Gastroesophageal sphincter (tissue), 4 donors: ENCODE measurements around the gene SSBP3. TPM values are rescaled to one million over a fixed set of nuclear protein-coding genes. Genes with fewer than 3 reads are reported as not detected.
A peak's percentile ranks its signal among the peaks of the same experiment; 100 is the strongest.

ENCODE experiments used
- ATAC-seq: fragments of 150-250 bp; one replicate; pipeline ENCODE4 v1.9.1; 2016; ENCODE audit warnings: mild to moderate bottlenecking, moderate library complexity
- H3K27ac ChIP-seq, 4 donors: fragments of 200-600 bp; sonication (generic) in 3 of 4; 1 replicate in 3 of 4; 2 replicates in 1 of 4; pipeline ENCODE4 v1.5.1; 2016 to 2019
- H3K27me3 ChIP-seq: fragments of 200-600 bp; sonication (generic); one replicate; pipeline ENCODE4 v1.5.1; 2019
- H3K36me3 ChIP-seq, 2 donors: fragments of 200-600 bp; sonication (generic); one replicate each; pipeline ENCODE4 v1.5.1; 2019; ENCODE audit warnings: control low read depth in 1 of 2
- H3K4me1 ChIP-seq, 3 donors: fragments of 200-600 bp; sonication (generic); 1 replicate in 2 of 3; 2 replicates in 1 of 3; pipeline ENCODE4 v1.5.1; 2016 to 2019; ENCODE audit warnings: control low read depth in 2 of 3
- H3K4me3 ChIP-seq, 2 donors: fragments of 200-600 bp; sonication (generic); one replicate each; pipeline ENCODE4 v1.5.1; 2019; ENCODE audit warnings: mild to moderate bottlenecking in 1 of 2, moderate library complexity in 1 of 2
- H3K9me3 ChIP-seq, 3 donors: fragments of 200-600 bp; sonication (generic); one replicate each; pipeline ENCODE4 v1.5.1; 2017 to 2019; ENCODE audit warnings: control low read depth in 2 of 3
- EP300 ChIP-seq: sonication (generic); formaldehyde crosslinking; IDR thresholded peaks from one replicate; pipeline ENCODE4 v1.6.1; 2017; ENCODE audit warnings: antibody characterized with exemption, mild to moderate bottlenecking
- POLR2A ChIP-seq, 2 donors: fragments of 450-650 bp; IDR thresholded peaks; one replicate each; pipeline ENCODE4 v1.6.1; 2017; ENCODE audit warnings: antibody characterized with exemption in 2 of 2, mild to moderate bottlenecking in 2 of 2, moderate library complexity in 1 of 2
- POLR2AphosphoS5 ChIP-seq: sonication (generic); formaldehyde crosslinking; IDR thresholded peaks from one replicate; pipeline ENCODE4 v1.6.1; 2017; ENCODE audit warnings: antibody characterized with exemption
- WGBS, 2 donors: methylation state at CpG; one replicate each; pipeline ENCODE4 v1.1.5; 2018; ENCODE audit warnings: low coverage in 1 of 2; 5-methylcytosine and 5-hydroxymethylcytosine counted together
- total RNA-seq, 4 donors: library from RNA; depleted of rRNA; stranded (reverse); fragments of >200 nt; gene quantifications; one replicate each; pipeline ENCODE4 v1.1.0, GENCODE V29; 2016
- TF ChIP-seq, protein P1 (sequence below), 4 experiments: fragments of 200-600 bp in 2 of 4; fragments of 450-650 bp in 2 of 4; sonication (generic) in 1 of 4; IDR thresholded peaks; one replicate each; pipeline ENCODE4 v1.5.1; 2017 to 2019; ENCODE audit warnings: antibody characterized with exemption in 4 of 4, mild to moderate bottlenecking in 2 of 4, moderate library complexity in 2 of 4

Gene SSBP3
- total RNA-seq, 4 donors from 2014 or later, result 40.8 to 46.7 (median 45.5) TPM

GRCh38 chr1:54292002-54292911 lies 113.9 kb downstream of the SSBP3 start:
- Histone ChIP-seq H3K27ac (peak overlapping the region; percentile 52 to 89 (median 86)), H3K36me3 (no peaks in the 10 kb centered on the region), H3K4me1 (peaks cover 26 to 98% (median 58%) of the 10 kb centered on the region in 3 donors), H3K4me3 (no peak overlapping the region), H3K27me3 (no peaks in the 10 kb centered on the region), H3K9me3 (no peaks in the 10 kb centered on the region)
- ATAC-seq, result no peak
- TF ChIP-seq POLR2A (IDR thresholded peaks at IDR 0.05) (no peak), EP300 (no peak), POLR2AphosphoS5 (no peak)
- TF ChIP-seq, protein P1, sequence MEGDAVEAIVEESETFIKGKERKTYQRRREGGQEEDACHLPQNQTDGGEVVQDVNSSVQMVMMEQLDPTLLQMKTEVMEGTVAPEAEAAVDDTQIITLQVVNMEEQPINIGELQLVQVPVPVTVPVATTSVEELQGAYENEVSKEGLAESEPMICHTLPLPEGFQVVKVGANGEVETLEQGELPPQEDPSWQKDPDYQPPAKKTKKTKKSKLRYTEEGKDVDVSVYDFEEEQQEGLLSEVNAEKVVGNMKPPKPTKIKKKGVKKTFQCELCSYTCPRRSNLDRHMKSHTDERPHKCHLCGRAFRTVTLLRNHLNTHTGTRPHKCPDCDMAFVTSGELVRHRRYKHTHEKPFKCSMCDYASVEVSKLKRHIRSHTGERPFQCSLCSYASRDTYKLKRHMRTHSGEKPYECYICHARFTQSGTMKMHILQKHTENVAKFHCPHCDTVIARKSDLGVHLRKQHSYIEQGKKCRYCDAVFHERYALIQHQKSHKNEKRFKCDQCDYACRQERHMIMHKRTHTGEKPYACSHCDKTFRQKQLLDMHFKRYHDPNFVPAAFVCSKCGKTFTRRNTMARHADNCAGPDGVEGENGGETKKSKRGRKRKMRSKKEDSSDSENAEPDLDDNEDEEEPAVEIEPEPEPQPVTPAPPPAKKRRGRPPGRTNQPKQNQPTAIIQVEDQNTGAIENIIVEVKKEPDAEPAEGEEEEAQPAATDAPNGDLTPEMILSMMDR (IDR thresholded peaks at IDR 0.05), result no peak
- WGBS, 2 donors, result 73 to 80% methylated on average over 1 to 2 of the region's 10 CpGs

- no peak for ATAC-seq
- Histone ChIP-seq H3K27ac (peak overlapping the region; percentile 52 to 89 (median 86)), H3K27me3 (no peaks in the 10 kb centered on the region), H3K36me3 (no peaks in the 10 kb centered on the region), H3K9me3 (no peaks in the 10 kb centered on the region), H3K4me1 (peaks cover 33 to 98% (median 63%) of the 10 kb centered on the region in 3 donors), H3K4me3 (no peak overlapping the region)
- TF ChIP-seq POLR2A (IDR thresholded peaks at IDR 0.05) (no peak), POLR2AphosphoS5 (peak; percentile 42)
- 10 to 69% methylated on average over 2 to 8 of the region's 20 CpGs for WGBS, 2 donors
These were observed 114.8 kb downstream of the SSBP3 start for GRCh38 chr1:54291276-54292001.

DNA sequence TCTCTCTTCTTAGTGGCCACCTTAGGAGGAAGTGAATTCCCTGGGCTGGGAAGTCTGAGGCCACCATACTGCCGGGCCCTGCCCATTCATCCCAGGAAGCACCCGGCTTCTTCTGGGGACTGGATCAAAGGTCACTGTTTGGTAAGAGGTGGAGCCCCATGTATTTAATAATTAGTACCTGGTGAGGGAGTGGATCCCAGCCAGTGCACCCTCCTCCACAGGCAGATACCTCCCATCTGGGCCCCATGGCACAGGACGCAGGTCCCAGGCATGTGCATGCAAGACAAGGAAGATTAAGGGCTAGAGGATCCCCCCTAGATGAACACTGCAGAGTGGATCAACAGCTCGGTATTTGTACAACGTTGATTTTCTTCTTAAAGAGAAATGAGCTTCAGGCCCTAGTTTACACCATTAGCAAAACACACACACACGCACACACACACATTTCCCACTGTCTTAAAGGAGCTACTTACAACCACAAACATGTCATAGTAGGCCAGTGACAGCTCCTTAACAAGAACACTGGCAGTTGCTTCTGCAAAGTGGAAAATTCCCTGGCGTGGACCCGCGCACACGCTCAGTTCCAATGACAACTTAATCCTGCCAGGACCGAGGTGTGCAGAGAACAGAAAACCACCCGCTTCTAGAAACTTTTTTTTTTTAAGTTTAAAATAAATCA lies 115.5 kb downstream of the SSBP3 start:
- Histone ChIP-seq H3K27me3 (no peaks in the 10 kb centered on the region), H3K4me3 (no peak overlapping the region), H3K9me3 (no peaks in the 10 kb centered on the region), H3K4me1 (peaks cover 33 to 98% (median 61%) of the 10 kb centered on the region in 3 donors), H3K36me3 (no peaks in the 10 kb centered on the region), H3K27ac (peak overlapping the region; percentile 84 to 89 (median 88))
- peak; percentile 54 for ATAC-seq
- WGBS, 2 donors, result 29 to 40% methylated on average over 2 to 10 of the region's 12 CpGs
- TF ChIP-seq EP300, result no peak
- TF ChIP-seq POLR2AphosphoS5, result peak; percentile 82

DNA sequence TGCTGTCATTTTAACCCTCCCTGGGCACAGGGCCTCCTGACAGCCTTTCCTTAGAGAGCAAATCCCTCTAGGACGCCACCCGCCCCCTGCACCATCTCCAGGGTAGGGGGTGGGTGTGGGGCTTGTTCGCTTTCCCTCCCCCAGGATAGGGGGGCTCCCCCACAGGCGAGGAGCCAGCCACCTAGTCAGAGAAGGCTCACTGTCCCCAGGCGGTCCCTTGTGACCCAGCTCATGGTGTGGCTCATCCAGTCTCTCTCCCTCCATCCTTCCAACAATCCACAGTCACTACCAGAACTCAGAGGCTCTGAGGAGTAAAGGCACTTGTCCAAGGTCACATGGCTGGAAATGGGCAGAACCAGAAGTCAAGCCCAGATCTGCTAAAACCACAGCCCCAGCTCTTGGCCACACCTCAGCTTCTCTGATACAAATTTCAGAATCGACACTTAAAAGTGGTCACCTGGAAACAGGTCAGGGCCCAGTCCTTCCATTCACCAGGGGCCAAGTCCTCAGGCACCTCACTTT lies 116.4 kb downstream of the SSBP3 start:
- no peak for ATAC-seq

GRCh38 chr1:54287801-54288211 lies 118.4 kb downstream of the SSBP3 start:
- H3K4me3 ChIP-seq, result no peak overlapping the region
- TF ChIP-seq EP300 (no peak), POLR2AphosphoS5 (no peak), POLR2A (IDR thresholded peaks at IDR 0.05) (no peak)
- TF ChIP-seq, protein P1 (IDR thresholded peaks at IDR 0.05), result no peak
- no peaks in the 10 kb centered on the region for H3K27me3 ChIP-seq
- WGBS, 2 donors, result 11 to 39% methylated on average over 5 to 7 of the region's 9 CpGs
- no peaks in the 10 kb centered on the region for H3K9me3 ChIP-seq
- H3K36me3 ChIP-seq, result no peaks in the 10 kb centered on the region
- H3K27ac ChIP-seq, result peak overlapping the region; percentile 48 to 89 (median 86)
- H3K4me1 ChIP-seq, result peaks cover 33 to 84% (median 57%) of the 10 kb centered on the region in 3 donors
- peak; percentile 23 for ATAC-seq

More for the DNA sequence above, 116.4 kb downstream of the SSBP3 start:
- 51% methylated on average over 4 of the region's 6 CpGs; no CpG with 5 or more reads in 1 of the 2 donors for WGBS, 2 donors
- Histone ChIP-seq H3K4me3 (no peak overlapping the region), H3K27ac (peak overlapping the region; percentile 84 to 89 (median 88)), H3K4me1 (peaks cover 33 to 92% (median 56%) of the 10 kb centered on the region in 3 donors), H3K36me3 (no peaks in the 10 kb centered on the region), H3K9me3 (no peaks in the 10 kb centered on the region), H3K27me3 (no peaks in the 10 kb centered on the region)
- TF ChIP-seq EP300, result no peak
- no peak for TF ChIP-seq POLR2AphosphoS5
- TF ChIP-seq, protein P1 (IDR thresholded peaks at IDR 0.05), result no peak
- TF ChIP-seq POLR2A (IDR thresholded peaks at IDR 0.05), result no peak
